Measurements from ENCODE around the gene COQ3. TPM values are rescaled to one million over a fixed set of nuclear protein-coding genes. Genes with fewer than 3 reads are reported as not detected.

Gene COQ3
- total RNA-seq, 1 donor from 2014 or later: 7.5 TPM

- H3K4me1 Mint-ChIP-seq (ENCODE audit: unreplicated experiment): peaks cover 16% of the 10 kb centered on the region
- H3K36me3 Mint-ChIP-seq: peaks cover 9% of the 10 kb centered on the region
- no peak for DNase-seq (ENCODE audit: extremely low spot score, unreplicated experiment)
- H3K27ac Mint-ChIP-seq: no peak overlapping the region
- H3K9me3 Mint-ChIP-seq: no peaks in the 10 kb centered on the region
- TF ChIP-seq CTCF (conservative IDR thresholded peaks at IDR 0.05): no peak
- H3K27me3 Mint-ChIP-seq: no peaks in the 10 kb centered on the region
- no peak overlapping the region for H3K4me3 Mint-ChIP-seq
Measured at GRCh38 chr6:99416892-99417767, 23.1 kb upstream of the COQ3 start.

GRCh38 chr6:99416226-99416625, 22.2 kb upstream of the COQ3 start:
- peaks cover 12% of the 10 kb centered on the region for H3K4me1 Mint-ChIP-seq (ENCODE audit: unreplicated experiment)
- no peak overlapping the region for H3K27ac Mint-ChIP-seq
- no peaks in the 10 kb centered on the region for H3K27me3 Mint-ChIP-seq
- DNase-seq (ENCODE audit: extremely low spot score, unreplicated experiment): no peak
- no peak for TF ChIP-seq CTCF (conservative IDR thresholded peaks at IDR 0.05)
- H3K9me3 Mint-ChIP-seq: no peaks in the 10 kb centered on the region
- peaks cover 9% of the 10 kb centered on the region for H3K36me3 Mint-ChIP-seq
- H3K4me3 Mint-ChIP-seq: no peak overlapping the region

- peaks cover 8% of the 10 kb centered on the region for H3K4me1 Mint-ChIP-seq (ENCODE audit: unreplicated experiment)
- H3K4me3 Mint-ChIP-seq: no peak overlapping the region
- no peak for TF ChIP-seq CTCF (conservative IDR thresholded peaks at IDR 0.05)
- H3K9me3 Mint-ChIP-seq: no peaks in the 10 kb centered on the region
- H3K36me3 Mint-ChIP-seq: peaks cover 12% of the 10 kb centered on the region
- no peaks in the 10 kb centered on the region for H3K27me3 Mint-ChIP-seq
- DNase-seq (ENCODE audit: extremely low spot score, unreplicated experiment): no peak
- no peak overlapping the region for H3K27ac Mint-ChIP-seq
Measured at GRCh38 chr6:99415446-99415845, 21.5 kb upstream of the COQ3 start.

- Mint-ChIP-seq H3K9me3 (no peaks in the 10 kb centered on the region), H3K27me3 (no peaks in the 10 kb centered on the region), H3K36me3 (peaks cover 22% of the 10 kb centered on the region), H3K4me1 (ENCODE audit: unreplicated experiment) (peaks cover 8% of the 10 kb centered on the region), H3K27ac (no peak overlapping the region), H3K4me3 (no peak overlapping the region)
- no peak for TF ChIP-seq CTCF (conservative IDR thresholded peaks at IDR 0.05)
- DNase-seq (ENCODE audit: extremely low spot score, unreplicated experiment): no peak
Measured at GRCh38 chr6:99412065-99412464, 18.1 kb upstream of the COQ3 start.

- Mint-ChIP-seq H3K36me3 (peaks cover 29% of the 10 kb centered on the region), H3K27ac (no peak overlapping the region), H3K27me3 (no peaks in the 10 kb centered on the region), H3K4me3 (no peak overlapping the region), H3K9me3 (no peaks in the 10 kb centered on the region), H3K4me1 (ENCODE audit: unreplicated experiment) (peaks cover 3% of the 10 kb centered on the region)
- TF ChIP-seq CTCF (conservative IDR thresholded peaks at IDR 0.05): no peak
- DNase-seq (ENCODE audit: extremely low spot score, unreplicated experiment): no peak
Measured at GRCh38 chr6:99409672-99410071, 15.7 kb upstream of the COQ3 start.

Measured in type B pancreatic cell (in vitro differentiated cells).